Measurements from ENCODE around the gene PARD3B. TPM values are rescaled to one million over a fixed set of nuclear protein-coding genes. Genes with fewer than 3 reads are reported as not detected.
"Not testable (repeated sequence)": the region's sequence is repeated elsewhere in the genome, so short reads cannot be mapped to it uniquely, and the experiment has no call there.

PARD3B gene
- total RNA-seq, 1 experiment from 2014 or later: 7.6 TPM

- TF ChIP-seq EZH2 (IDR thresholded peaks at IDR 0.05; ENCODE audit: borderline replicate concordance, low read depth, low read length, poor library complexity, severe bottlenecking) (no peak), CTCF (conservative IDR thresholded peaks at IDR 0.05; ENCODE audit: low read depth, low read length) (no peak)
- Histone ChIP-seq H3K27ac (ENCODE audit: low read depth, low read length, poor library complexity, severe bottlenecking) (no peak overlapping the region), H3K27me3 (replicated peaks; ENCODE audit: insufficient read depth, low read depth, low read length, poor library complexity) (no peaks in the 10 kb centered on the region), H3K4me1 (ENCODE audit: insufficient read depth, low read length, poor library complexity, severe bottlenecking) (peaks cover 21% of the 10 kb centered on the region), H3K4me3 (ENCODE audit: low read depth, low read length, poor library complexity, severe bottlenecking) (no peak overlapping the region), H3K9me3 (ENCODE audit: low read depth, low read length, poor library complexity, severe bottlenecking) (no peaks in the 10 kb centered on the region), H3K36me3 (ENCODE audit: insufficient read depth, low read length, poor library complexity, severe bottlenecking) (no peaks in the 10 kb centered on the region)
- DNase-seq (ENCODE audit: low spot score): no peak
- CTCF ChIA-PET: no interaction called here
- POLR2A ChIA-PET (ENCODE audit: low non-redundant PET): no interaction called here
- intact Hi-C loops (cut with micrococcal nuclease; ENCODE audit: unreplicated experiment): no loop called here
- BruUV-seq (replicated peaks): no TSS peak
Observed at GRCh38 chr2:205218056-205218455, 672.8 kb downstream of the PARD3B start.

DNA sequence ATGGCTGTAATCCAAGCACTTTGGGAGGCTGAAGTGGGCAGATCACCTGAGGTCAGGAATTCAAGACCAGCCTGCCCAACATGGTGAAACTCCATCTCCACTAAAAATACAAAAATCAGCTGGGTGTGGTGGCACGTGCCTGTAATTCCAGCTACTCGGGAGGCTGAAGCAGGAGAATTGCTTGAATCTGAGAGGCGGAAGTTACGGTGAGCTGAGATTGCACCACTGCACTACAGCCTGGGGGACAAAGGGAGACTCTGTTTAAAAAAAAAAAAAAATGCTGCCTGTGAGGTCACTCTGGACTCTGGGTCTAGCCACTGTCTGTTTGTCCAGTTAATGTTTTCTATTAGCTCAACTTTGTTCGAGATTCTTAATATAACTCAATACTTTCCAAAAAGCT is 673.5 kb downstream of the PARD3B start:
- BruUV-seq (replicated peaks); H3K36me3 ChIP-seq (ENCODE audit: insufficient read depth, low read length, poor library complexity, severe bottlenecking); DNase-seq (ENCODE audit: low spot score); CTCF ChIA-PET; intact Hi-C loops (cut with micrococcal nuclease; ENCODE audit: unreplicated experiment); H3K9me3 ChIP-seq (ENCODE audit: low read depth, low read length, poor library complexity, severe bottlenecking); H3K27ac ChIP-seq (ENCODE audit: low read depth, low read length, poor library complexity, severe bottlenecking); H3K4me3 ChIP-seq (ENCODE audit: low read depth, low read length, poor library complexity, severe bottlenecking); H3K27me3 ChIP-seq (replicated peaks; ENCODE audit: insufficient read depth, low read depth, low read length, poor library complexity): not testable (repeated sequence)
- POLR2A ChIA-PET (ENCODE audit: low non-redundant PET): interaction anchor here (0.6 kb wide), 1 partner anchor 31 kb away, joined by 6 read pairs; no protein-coding TSS in a partner anchor
- H3K4me1 ChIP-seq (ENCODE audit: insufficient read depth, low read length, poor library complexity, severe bottlenecking): peaks cover 16% of the 10 kb centered on the region

GRCh38 chr2:205220559-205220958 is 675.3 kb downstream of the PARD3B start:
- no peaks in the 10 kb centered on the region for H3K27me3 ChIP-seq (replicated peaks; ENCODE audit: insufficient read depth, low read depth, low read length, poor library complexity)
- H3K27ac ChIP-seq (ENCODE audit: low read depth, low read length, poor library complexity, severe bottlenecking): no peak overlapping the region
- POLR2A ChIA-PET (ENCODE audit: low non-redundant PET): no interaction called here
- intact Hi-C loops (cut with micrococcal nuclease; ENCODE audit: unreplicated experiment): no loop called here
- BruUV-seq (replicated peaks): no TSS peak
- H3K36me3 ChIP-seq (ENCODE audit: insufficient read depth, low read length, poor library complexity, severe bottlenecking): no peaks in the 10 kb centered on the region
- H3K9me3 ChIP-seq (ENCODE audit: low read depth, low read length, poor library complexity, severe bottlenecking): no peaks in the 10 kb centered on the region
- TF ChIP-seq EZH2 (IDR thresholded peaks at IDR 0.05; ENCODE audit: borderline replicate concordance, low read depth, low read length, poor library complexity, severe bottlenecking) (no peak), CTCF (conservative IDR thresholded peaks at IDR 0.05; ENCODE audit: low read depth, low read length) (no peak)
- CTCF ChIA-PET: no interaction called here
- H3K4me1 ChIP-seq (ENCODE audit: insufficient read depth, low read length, poor library complexity, severe bottlenecking): peaks cover 15% of the 10 kb centered on the region
- DNase-seq (ENCODE audit: low spot score): no peak
- no peak overlapping the region for H3K4me3 ChIP-seq (ENCODE audit: low read depth, low read length, poor library complexity, severe bottlenecking)

DNA sequence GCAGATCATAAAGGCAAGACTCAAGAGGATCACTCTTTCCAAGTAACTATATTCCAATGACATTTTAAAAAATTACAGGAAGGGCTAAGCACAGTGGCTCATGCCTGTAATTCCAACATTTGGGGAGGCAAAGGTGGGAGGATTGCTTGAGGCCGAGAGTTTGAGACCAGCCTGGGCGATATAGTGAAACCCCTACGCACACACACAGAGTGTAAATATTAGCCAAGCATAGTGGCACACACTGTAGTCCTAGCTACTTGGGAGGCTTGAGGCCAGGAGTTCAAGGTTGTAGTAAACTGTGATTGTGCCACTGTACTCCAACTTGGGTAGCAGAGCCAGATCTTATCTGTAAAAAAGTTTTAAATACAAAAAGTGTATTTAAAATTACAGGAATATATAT is 686.8 kb downstream of the PARD3B start:
- CTCF ChIA-PET: interaction anchor here (0.9 kb wide), 1 partner anchor 557 kb away, joined by 4 read pairs; no protein-coding TSS in a partner anchor
- POLR2A ChIA-PET (ENCODE audit: low non-redundant PET): no interaction called here

More for the DNA sequence above, 686.8 kb downstream of the PARD3B start:
- TF ChIP-seq CTCF (conservative IDR thresholded peaks at IDR 0.05; ENCODE audit: low read depth, low read length) (no peak), EZH2 (IDR thresholded peaks at IDR 0.05; ENCODE audit: borderline replicate concordance, low read depth, low read length, poor library complexity, severe bottlenecking) (no peak)
- no peaks in the 10 kb centered on the region for H3K27me3 ChIP-seq (replicated peaks; ENCODE audit: insufficient read depth, low read depth, low read length, poor library complexity)
- H3K4me1 ChIP-seq (ENCODE audit: insufficient read depth, low read length, poor library complexity, severe bottlenecking): no peaks in the 10 kb centered on the region
- H3K4me3 ChIP-seq (ENCODE audit: low read depth, low read length, poor library complexity, severe bottlenecking): no peak overlapping the region
- BruUV-seq (replicated peaks): no TSS peak
- H3K9me3 ChIP-seq (ENCODE audit: low read depth, low read length, poor library complexity, severe bottlenecking): no peaks in the 10 kb centered on the region
- intact Hi-C loops (cut with micrococcal nuclease; ENCODE audit: unreplicated experiment): no loop called here
- no peak overlapping the region for H3K27ac ChIP-seq (ENCODE audit: low read depth, low read length, poor library complexity, severe bottlenecking)
- no peak for DNase-seq (ENCODE audit: low spot score)
- no peaks in the 10 kb centered on the region for H3K36me3 ChIP-seq (ENCODE audit: insufficient read depth, low read length, poor library complexity, severe bottlenecking)

All from A673 (cell line).